SH-SY5Y (cell line): ENCODE results near the gene HOMEZ.

Source experiments
- GATA2 ChIP-seq: IDR thresholded peaks from 2 replicates; pipeline ENCODE4 v1.6.1; 2011; ENCODE audit warnings: mild to moderate bottlenecking, low read depth, low read length
- GATA3 ChIP-seq: IDR thresholded peaks from 2 replicates; pipeline ENCODE4 v1.6.1; 2011; ENCODE audit warnings: low read depth, mild to moderate bottlenecking, low read length, moderate library complexity

DNA sequence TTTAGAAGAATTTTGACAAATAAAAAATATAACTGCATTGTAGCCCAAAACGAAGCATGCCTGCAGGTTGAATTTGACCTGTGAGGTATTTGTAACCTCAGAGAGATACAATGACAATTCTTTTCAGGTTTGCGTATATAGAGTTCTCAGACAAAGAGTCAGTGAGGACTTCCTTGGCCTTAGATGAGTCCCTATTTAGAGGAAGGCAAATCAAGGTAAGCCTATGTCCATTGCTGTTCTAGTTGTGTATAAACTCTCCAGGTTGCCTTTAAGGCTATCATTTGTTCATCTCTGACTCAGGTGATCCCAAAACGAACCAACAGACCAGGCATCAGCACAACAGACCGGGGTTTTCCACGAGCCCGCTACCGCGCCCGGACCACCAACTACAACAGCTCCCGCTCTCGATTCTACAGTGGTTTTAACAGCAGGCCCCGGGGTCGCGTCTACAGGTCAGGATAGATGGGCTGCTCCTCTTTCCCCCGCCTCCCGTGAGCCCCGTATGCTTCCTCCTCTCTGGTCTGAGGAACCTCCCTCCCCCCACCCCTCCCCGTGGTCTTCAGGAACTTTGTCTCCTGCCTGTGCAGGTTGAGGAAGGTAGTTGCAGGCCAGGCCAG lies 38.0 kb upstream of the HOMEZ start:
- no peak for TF ChIP-seq GATA2
- TF ChIP-seq GATA3: no peak
